ENCODE results near the gene LTBP1. TPM values are rescaled to one million over a fixed set of nuclear protein-coding genes. Genes with fewer than 3 reads are reported as not detected.

The LTBP1 gene
- total and polyA plus RNA-seq, 2 of the 13 experiments (the other 11 are each of a cell fraction or from before 2014, with no cell fraction given): 0.12 to 0.22 TPM

DNA sequence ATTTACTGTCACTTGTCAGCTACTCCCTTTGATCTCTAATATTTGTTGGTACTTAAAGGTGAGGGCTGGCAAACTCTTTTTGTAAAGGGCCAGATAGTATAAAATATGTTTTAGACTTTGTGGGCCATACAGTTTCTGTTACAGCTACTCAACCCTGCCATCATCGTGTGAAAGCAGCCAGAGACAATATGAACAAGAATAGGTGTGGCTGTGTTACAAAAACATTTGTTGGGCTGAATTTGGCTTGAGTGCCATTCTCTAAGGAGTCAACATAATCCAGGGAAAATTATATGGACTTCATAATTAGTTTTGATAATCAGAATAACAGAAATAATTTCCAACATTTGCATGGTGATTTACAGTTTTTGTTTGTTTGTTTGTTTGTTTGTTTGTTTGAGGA is 190.6 kb downstream of the LTBP1 start:
- Histone ChIP-seq H4K20me1 (ENCODE audit: insufficient read depth, low read length) (no peaks in the 10 kb centered on the region), H3K4me1 (ENCODE audit: insufficient read depth, low read length) (peaks cover 14% of the 10 kb centered on the region), H3K36me3 (replicated peaks in 1 of 2; ENCODE audit: control insufficient read depth in 1 of 2, insufficient read depth in 2 of 2, low read length in 2 of 2) (no peaks in the 10 kb centered on the region), H3K27me3 (ENCODE audit: control insufficient read depth in 1 of 2, insufficient read depth in 2 of 2, low read length in 2 of 2) (peaks cover 0 to 25% of the 10 kb centered on the region in 2 experiments; a peak in 3 of 5 replicates), H2AFZ (ENCODE audit: low read length) (no peak overlapping the region), H3K4me2 (ENCODE audit: low read depth, low read length) (no peak overlapping the region), H3K9ac (ENCODE audit: insufficient read depth, low read depth, low read length) (no peak overlapping the region), H3K4me3 (replicated peaks in 1 of 3; ENCODE audit: insufficient read depth in 1 of 3, low read depth in 2 of 3, low read length in 3 of 3) (no peak overlapping the region), H3K27ac (ENCODE audit: extremely low read length, insufficient read depth, low read length) (no peak overlapping the region), H3K9me3 (ENCODE audit: low read length) (no peaks in the 10 kb centered on the region), H3K79me2 (ENCODE audit: insufficient read depth, low read length) (no peaks in the 10 kb centered on the region)
- no peak for FAIRE-seq
- POLR2A ChIA-PET: no interaction called here
- 0% methylated on average over 1 of the region's 1 CpG for WGBS (ENCODE audit: low lambda C conversion rate)
- in situ Hi-C loops (cut with HindIII; ENCODE audit: extremely low pct_ligation_motif_present, low pct_unique_long_range_greater_than_20kb) (no loop called here), intact Hi-C loops (cut with micrococcal nuclease; ENCODE audit: unreplicated experiment) (loop anchor here (10.0 kb wide), 1 partner anchor 237 kb away; no protein-coding TSS in a partner anchor)
- TF ChIP-seq HMGA1 (CRISPR knock-in tag; conservative IDR thresholded peaks at IDR 0.05) (no peak), JUN (CRISPR knock-in tag; IDR thresholded peaks at IDR 0.05) (no peak), MED13 (CRISPR knock-in tag; IDR thresholded peaks at IDR 0.05) (no peak), RBFOX2 (IDR thresholded peaks at IDR 0.05; ENCODE audit: low read depth, low read length) (no peak), ARID4A (CRISPR knock-in tag; IDR thresholded peaks at IDR 0.05; ENCODE audit: borderline replicate concordance) (no peak), POLR2AphosphoS5 (IDR thresholded peaks at IDR 0.05; ENCODE audit: low read depth, low read length) (no peak), RFX3 (CRISPR knock-in tag; IDR thresholded peaks at IDR 0.05) (no peak), NFYB (CRISPR knock-in tag; IDR thresholded peaks at IDR 0.05) (no peak), GFI1 (CRISPR knock-in tag; IDR thresholded peaks at IDR 0.05; ENCODE audit: borderline replicate concordance) (no peak), ZNF331 (CRISPR knock-in tag; IDR thresholded peaks at IDR 0.05) (no peak), PHF20 (CRISPR knock-in tag; IDR thresholded peaks at IDR 0.05) (no peak), SALL1 (CRISPR knock-in tag; IDR thresholded peaks at IDR 0.05) (no peak), ZNF329 (CRISPR knock-in tag; IDR thresholded peaks at IDR 0.05; ENCODE audit: low read depth) (no peak)
- CTCF ChIA-PET (ENCODE audit: low intra/inter-chr PET ratio, low total read pairs): no interaction called here
- no peak for ATAC-seq
- no TSS peak for BruUV-seq (replicated peaks)
- no peak for DNase-seq (ENCODE audit: low spot score)

All from HepG2 (cell line).